ENCODE measurements around the gene STK39.

STK39 gene

DNA sequence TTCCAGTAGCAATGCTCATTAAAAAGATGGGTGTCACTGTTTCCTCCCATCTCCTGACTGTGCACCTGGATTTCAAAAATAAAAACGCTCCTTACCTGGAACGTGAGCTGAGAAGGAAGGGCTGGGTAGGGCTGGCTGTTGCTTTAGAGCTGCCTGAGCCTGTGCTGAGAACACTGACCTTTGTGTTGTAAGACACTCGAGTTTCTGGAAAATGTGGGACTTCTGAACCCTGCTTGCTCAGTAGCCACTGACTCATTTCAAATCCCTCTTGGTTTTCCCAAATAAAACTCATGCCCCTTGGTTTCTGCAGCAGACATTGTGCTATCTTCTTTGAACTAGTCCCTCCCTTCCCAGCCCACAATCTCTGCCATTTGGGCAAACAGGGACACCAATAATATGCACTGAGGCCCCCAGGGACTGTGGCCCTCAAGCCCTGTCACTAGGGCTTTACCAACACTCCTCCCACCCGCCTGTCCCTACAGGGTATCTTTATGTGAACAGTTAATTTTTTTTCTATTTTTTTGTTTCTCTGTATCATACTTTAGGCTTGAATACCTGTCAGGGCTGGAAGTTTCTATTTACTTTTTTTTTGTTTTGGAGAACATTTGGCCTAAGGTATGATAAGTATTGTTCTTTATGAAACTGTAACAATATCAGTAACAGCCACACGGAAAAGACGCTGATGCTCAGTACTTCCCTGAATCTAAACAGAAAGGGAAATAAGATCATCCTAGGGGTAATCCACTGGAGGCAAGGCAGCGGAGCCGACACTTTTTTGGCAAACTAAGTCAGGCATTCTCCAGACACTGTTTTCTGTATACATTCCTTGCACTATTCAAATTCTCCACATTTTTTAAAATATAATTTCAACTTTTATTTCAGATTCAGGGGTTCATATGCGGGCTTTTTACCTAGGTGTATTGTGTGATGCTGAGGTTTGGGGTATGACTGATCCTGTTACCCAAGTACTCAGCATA is 280.2 kb downstream of the STK39 start:
- in situ Hi-C loops (cut with HindIII; ENCODE audit: low sequenced_read_pairs), result loop anchor here (25.0 kb wide), 1 partner anchor 145 kb away; no protein-coding TSS in a partner anchor

DNA sequence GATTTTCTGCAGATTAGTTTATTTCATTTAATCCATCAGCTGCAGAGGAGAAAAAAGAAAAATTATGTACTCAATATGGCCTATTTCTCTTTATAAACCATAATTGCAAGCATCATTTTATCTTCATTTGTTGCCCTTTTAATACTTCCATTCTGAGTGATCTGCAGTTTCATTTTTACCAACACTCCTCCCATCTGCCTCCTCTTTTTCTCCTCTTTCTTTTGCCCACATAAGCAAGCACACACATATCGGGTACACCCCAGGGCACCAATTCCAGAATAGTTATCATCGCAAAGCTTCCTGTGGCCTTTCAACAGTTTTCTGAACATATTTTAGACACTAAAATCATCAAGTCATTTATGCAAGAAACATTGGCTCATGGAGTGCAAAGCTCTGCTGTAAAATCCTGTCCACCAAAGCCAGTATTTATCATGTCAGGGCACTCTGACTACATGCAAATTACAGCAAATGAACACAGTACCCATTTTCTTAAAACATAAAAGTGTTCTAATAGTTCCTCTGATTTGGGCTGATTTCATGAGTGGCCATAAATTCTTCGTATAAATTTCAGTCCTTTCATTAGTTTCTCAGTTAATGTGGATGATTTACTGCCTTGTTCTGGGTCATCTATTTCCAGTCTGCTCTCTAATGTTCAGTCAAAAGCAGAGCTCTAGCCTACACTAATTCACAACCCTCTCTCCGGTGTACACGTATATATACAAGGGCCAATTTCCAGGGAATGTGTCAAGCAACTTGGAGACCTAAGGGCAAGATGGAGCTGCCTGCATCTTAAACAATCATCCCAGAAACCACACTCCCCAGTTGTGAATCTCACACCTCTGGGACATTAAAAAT is 281.3 kb downstream of the STK39 start:
- in situ Hi-C loops (cut with HindIII; ENCODE audit: low sequenced_read_pairs), result loop anchor here (25.0 kb wide), 1 partner anchor 146 kb away; no protein-coding TSS in a partner anchor

DNA sequence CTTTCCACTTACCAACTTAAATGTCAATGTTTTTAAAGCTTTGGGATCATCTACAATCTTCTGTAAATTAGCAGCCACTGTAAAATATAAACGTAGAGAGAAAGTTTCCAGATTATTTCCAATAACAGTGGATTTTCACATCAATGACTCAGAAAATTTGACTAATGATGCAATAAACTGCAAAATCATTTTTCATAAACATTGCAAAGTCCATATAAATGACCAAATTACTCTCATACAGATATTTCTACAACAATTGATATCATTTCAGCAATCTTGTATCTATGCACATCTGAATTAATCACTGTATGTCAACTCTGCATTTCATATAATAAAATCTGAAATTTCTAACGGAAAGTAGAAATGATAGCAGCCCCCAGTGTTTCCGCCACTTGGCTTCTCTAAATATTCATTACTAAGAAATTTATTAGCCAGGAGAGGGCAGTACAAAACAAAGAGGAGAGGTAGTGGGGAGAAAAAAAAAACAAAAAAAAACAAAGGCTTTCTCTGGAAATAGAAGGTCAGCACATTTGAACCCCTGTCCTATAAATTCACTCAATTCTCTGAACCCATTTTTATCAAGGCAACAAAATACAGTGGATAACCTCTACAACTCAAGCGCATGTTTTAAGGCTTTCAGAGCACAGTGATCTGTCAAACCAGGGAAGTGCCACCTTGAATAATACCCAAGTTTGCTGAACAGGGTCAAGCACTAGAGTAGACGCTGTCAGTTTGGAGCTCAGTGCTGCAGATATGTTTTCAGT is 282.6 kb downstream of the STK39 start:
- in situ Hi-C loops (cut with HindIII; ENCODE audit: low sequenced_read_pairs), result loop anchor here (25.0 kb wide), 1 partner anchor 147 kb away; no protein-coding TSS in a partner anchor

DNA sequence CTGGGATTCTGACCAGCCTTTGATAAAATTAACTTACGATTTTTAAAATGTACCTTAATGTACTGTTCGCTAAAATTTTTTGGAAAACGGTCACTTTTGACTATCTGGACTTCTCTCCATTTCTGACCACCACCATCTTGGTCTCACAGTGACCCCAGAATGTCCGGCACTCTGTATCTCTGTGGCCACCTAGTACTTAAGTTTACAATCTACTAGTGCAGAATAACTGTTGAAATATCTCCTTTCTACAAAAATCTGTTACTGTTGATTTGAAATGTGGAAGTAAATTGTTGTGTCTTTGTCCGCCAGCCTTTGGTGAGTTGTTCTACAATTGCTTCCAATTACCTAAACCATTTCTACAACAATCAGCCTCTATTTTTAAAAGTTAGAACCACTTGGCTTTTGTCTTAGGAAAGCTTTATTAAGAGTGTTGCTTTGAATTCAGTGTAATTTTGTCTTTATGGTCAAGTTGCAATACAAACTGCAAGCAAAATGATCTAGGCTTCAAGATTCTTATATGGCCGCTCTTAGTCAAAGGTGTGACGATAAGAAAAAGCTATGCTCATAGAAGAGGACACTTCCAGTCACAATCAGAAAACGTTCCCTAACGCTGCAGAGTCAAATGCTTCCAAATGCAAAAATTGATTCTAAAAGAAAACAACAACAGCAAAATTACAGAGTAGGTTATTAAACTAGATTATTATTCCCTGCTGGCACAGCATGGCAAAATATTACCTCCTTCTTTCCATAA is 283.3 kb downstream of the STK39 start:
- in situ Hi-C loops (cut with HindIII; ENCODE audit: low sequenced_read_pairs), result loop anchor here (25.0 kb wide), 1 partner anchor 148 kb away; no protein-coding TSS in a partner anchor

DNA sequence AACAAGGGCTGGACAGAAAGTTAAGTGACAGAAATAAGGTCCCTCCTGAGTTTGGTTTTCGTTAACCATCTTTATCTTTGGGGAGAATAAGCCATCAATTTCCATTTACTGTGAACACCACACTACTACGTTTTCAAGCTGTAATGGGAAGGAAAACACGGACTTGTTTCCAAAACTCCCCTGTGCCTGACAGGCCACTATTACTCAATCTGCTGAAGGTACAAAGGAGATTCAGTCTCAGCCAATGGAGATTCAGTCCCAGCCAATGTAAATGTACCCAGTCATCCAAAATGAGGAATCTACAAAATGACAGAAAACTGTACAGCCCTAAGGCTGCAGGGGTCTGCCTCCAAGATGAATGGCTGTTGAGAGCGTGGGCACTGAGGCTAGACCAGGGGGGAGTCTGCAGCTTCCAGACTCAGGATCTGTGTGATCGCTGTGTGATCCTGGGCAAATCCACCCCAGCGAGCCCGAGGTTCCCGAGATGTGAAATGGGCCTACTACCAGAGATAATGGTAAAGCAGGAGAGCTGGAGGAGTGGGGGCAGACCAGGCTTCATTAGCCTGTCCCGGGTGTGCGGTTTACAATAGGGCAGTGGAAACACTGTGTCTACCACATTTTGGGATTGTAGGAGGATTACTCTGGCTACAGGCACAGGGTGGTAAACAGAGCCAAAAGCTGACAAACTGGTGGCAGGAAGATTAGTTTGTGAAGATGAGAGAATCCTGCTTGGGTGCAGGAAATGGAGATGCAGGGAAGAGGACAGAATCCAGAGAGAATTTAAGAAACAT is 284.8 kb downstream of the STK39 start:
- in situ Hi-C loops (cut with HindIII; ENCODE audit: low sequenced_read_pairs), result loop anchor here (25.0 kb wide), 1 partner anchor 150 kb away; no protein-coding TSS in a partner anchor

DNA sequence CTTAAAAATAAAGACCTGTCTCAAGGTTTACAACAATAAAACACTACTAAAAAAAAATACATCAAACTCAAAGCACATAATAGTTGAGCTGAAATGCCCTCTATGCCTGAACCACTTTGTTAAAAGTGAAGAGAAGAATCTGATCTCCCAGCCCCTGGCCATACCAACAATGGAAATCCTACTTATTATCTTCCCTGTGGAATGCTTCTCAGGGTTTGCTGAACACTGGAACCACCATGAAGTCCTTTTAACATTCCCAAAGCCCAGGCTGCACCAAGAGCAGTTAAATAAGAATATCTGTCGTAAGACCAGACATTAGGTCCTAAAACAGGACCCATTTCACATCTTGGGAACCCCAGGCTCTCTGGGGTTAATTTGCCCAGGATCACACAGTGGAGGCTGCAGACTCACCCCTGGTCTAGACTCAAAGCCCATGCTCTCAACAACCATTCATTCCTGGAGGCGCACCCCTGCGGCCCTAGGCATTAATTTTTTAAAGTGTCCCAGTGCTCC is 285.8 kb downstream of the STK39 start:
- in situ Hi-C loops (cut with HindIII; ENCODE audit: low sequenced_read_pairs), result loop anchor here (25.0 kb wide), 1 partner anchor 151 kb away; no protein-coding TSS in a partner anchor

DNA sequence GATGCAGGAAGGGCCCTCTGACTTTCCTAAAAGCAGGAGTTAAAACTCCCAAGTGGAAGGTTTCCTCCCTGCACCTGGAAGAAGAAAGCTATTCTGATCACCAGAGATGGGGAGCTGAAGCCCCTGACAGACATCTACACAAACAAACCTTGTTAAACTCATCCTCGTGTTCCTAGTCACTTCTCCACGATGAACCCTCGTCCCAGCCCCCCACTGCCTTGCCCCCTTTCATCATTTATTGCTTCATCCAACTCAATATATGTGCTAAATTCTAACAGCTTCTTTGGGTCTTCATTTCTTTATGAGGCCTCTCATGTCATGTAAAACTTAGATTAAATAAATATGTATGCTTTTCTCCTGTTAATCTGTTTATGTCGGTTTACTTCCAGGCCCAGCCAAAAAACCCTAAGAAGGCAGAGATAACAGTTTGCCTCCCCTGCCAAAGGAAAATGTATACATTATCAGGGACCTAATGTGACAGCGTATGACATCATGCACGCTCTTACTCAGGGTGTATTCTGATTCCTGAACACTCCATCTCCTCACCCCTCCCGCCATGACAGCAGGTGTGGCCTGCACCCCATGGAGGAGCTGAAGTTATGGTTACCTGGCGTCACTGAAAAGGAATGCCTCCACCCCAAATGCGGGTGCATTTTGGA is 287.2 kb downstream of the STK39 start:
- in situ Hi-C loops (cut with HindIII; ENCODE audit: low sequenced_read_pairs), result loop anchor here (25.0 kb wide), 1 partner anchor 152 kb away; no protein-coding TSS in a partner anchor

DNA sequence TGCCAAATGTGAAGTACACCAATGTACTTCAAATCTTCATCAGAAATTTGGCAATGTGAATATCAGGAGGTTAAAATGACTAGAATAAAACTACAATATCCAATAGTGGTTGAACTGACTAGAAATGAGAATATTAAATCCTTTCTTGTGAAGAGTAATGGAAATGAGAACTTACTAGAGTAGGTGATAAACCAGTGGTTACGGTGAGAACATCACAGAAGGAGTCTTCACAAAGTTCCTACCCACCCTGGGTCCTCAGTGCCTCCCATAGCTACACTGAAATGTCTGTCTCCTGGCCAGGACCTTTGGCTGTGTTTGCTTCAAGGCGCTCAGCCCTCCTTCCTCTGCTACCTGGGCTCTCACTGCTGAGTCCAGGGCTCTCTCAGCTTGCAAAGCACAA is 289.7 kb downstream of the STK39 start:
- in situ Hi-C loops (cut with HindIII; ENCODE audit: low sequenced_read_pairs), result loop anchor here (25.0 kb wide), 1 partner anchor 155 kb away; no protein-coding TSS in a partner anchor

DNA sequence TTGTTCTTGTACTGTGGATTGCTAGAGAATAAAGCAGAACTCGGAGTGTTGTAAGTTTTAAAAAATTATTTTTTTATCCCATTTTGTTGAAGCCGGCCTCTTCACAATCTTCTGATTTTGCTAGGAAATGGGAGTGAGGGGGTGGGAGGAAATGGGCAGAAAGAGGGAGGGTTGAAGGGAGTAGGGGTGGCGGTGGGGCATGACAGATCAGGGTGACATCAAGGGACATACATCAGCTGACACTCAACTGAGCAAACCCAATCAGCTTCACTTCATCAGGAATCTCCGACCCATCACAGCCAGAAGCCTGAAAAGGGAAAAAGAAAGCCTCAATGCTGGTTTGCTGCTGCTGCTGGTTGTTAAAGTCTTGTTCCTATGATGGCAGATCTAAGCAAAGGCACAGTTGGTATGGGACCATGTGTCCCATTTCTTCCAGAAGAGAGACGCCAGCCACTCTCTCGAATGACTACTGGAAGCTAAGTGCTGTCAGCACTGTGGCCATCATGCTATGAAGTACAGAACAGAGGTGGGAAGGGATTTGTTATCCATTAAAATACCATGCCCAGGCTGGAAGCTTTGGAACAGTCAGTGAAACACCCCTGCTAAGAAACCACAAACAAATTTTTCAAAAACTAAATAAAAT is 292.0 kb downstream of the STK39 start:
- in situ Hi-C loops (cut with HindIII; ENCODE audit: low sequenced_read_pairs), result loop anchor here (25.0 kb wide), 1 partner anchor 157 kb away; no protein-coding TSS in a partner anchor

DNA sequence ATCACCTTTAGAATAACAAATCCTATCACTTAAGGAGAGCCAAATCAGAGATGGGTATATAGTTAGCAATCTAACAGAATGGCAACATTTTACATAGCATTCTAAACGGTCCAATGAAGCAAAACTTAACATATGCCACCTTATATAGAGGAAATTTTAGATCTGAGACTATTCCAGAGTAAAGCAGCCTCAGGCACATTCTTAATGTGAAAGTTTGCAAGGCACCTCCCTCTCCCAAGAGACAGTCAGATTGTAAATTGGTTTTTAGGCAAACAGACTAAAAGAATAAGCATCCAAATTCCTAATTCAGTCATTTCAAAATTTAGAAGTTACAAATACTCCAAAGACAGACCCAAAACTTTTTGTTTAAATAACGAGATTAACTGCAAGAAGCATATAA is 292.9 kb downstream of the STK39 start:
- in situ Hi-C loops (cut with HindIII; ENCODE audit: low sequenced_read_pairs), result loop anchor here (25.0 kb wide), 1 partner anchor 158 kb away; no protein-coding TSS in a partner anchor

DNA sequence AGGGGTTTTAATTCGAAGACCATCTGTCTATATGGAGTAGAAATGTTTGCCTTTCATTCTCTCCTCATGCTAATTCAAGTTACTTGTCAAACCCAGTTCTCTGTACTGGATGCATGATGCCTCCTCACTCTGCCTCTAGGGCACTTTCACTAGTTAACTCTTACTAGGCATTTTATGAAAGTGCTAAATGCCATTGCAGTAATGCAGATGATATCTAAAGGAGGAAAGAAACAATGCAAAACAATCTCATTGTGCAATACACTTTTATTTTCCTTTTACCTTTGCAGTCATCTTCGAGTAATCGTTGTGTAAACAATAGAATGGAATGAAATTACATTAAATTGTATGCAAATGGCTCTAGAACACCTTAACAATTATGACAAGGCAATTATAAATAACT is 293.6 kb downstream of the STK39 start:
- in situ Hi-C loops (cut with HindIII; ENCODE audit: low sequenced_read_pairs), result loop anchor here (25.0 kb wide), 1 partner anchor 159 kb away; no protein-coding TSS in a partner anchor

DNA sequence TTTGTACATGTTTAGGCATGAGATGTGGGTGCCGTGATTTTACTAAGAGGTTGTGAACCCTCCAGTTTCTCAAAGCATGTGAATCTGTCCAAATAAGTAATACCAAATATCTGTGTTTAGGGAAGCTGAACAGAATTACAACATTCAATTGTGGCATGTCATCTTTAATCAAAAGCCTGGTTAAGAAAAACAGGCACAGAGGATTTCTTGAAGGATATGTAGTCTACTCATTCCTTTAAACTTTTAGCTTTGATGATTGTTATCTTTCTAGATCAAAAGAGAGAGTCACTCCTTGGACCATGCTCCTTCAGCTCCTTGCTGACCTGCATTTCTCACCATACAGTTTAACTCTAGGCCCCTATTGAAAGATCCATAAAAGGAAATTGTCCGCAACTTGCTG is 296.8 kb downstream of the STK39 start:
- in situ Hi-C loops (cut with HindIII; ENCODE audit: low sequenced_read_pairs), result loop anchor here (25.0 kb wide), 1 partner anchor 162 kb away; no protein-coding TSS in a partner anchor

DNA sequence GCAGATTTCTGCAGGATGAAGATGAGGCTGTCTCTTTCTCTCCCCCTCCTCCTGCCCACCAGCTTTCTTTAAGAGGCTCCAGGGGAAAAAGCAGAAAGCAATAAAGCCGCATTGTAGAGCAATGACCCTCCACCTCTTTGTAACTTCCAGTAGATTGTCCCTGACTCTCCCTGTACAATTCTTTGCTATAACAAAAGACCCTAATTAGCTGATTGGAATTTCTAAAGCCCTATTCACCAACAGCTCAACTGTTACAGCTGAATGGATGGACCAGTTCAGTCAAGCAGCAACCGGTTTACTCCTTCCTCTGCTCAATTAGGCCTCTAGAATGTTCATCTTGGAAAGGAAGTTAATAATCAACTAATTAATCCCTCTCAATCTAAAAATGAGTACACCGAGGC is 301.0 kb downstream of the STK39 start:
- in situ Hi-C loops (cut with HindIII; ENCODE audit: low sequenced_read_pairs), result no loop called here

DNA sequence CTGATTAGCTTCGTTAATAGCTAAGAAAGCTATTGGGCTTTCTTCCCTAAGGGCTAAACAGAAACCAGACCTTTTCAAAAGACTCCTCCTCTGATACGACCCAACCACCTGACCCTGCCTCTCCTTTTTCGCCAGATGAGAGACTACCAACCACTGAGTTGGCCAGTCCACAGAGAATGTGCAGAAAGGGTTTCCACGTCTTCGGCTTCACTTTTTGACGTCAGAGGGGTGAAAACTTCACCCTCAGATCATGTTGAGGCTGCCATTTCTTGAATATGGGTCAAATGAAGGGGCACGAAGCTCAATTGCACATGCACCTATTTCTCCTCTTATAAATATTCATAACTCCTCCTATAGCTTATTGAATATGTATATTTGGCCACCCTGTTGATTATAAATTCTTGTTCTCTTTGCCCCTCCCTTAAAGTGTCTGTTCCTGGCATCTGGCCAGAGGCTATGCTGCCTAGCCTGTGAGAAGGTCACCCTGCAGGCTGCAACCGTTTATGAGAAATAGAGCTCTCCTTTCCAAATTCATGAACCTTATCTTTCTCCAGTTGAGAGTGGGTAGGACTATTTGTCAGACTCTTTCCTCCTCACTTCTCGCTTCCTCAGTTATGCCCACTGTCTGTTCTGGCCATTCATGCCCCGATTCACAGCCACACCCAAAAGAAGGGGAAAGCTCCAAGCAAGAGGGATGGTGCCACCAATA is 301.6 kb downstream of the STK39 start:
- in situ Hi-C loops (cut with HindIII; ENCODE audit: low sequenced_read_pairs), result no loop called here

DNA sequence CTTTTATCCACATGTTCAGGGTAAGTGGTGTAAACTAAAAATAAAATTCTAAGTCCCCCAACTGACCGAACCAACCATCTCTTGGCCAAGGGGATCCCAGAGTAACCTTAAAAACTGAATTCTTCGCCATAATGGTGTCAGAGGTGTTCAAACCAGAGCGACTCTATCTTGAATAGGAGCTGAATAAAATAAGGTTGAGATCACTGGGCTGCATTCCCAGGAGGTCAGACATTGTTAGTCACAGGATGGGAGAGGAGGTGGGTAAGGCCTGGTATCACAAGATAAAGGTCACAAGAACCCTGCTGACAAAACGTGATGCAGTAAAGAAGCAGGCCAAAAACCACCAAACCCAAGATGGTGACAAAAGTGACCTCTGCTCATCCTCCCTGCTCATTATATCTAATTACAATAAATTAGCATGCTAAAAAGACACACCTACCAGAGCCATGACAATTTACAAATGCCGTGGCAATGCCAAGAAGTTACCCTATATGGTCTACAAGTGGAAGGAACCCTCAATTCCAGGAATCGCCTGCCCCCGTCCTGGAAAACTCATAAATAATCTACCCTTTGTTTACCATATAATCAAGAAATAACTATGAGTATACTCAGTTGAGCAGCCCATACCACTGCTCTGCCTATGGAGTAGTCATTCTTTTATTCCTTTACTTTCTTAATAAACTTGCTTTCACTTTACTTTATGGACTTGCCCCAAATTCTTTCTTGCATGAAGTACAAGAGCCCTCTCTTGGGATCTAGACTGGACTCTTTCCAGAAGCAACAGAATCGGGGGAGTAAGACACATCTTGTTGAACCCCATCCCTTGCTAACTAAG is 302.4 kb downstream of the STK39 start:
- in situ Hi-C loops (cut with HindIII; ENCODE audit: low sequenced_read_pairs), result no loop called here

DNA sequence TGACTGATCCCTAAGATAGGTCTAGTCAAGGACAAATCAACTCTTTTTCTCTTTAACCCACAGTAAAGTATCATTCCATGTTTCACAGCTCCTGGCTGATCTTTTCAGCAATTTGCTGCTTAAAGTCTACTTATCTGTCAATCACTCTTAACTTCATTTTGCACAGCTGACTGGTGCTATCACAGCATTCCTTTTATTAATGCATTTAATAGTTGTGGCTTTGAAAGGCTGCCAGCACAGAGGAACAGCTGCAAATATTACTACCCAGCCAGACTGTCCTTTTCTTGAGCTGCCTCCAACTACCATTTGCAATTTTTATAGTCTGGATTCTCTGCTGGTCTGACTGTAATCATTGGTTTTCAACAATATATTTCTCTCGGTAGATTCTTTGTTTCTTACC is 303.5 kb downstream of the STK39 start:
- in situ Hi-C loops (cut with HindIII; ENCODE audit: low sequenced_read_pairs), result no loop called here

Data from endothelial cell of hepatic sinusoid (primary cell).